Measurements from ENCODE around the gene CYB561A3.
A peak's percentile ranks its signal among the peaks of the same experiment; 100 is the strongest.
"Not testable (repeated sequence)": the region's sequence is repeated elsewhere in the genome, so short reads cannot be mapped to it uniquely, and the experiment has no call there.

The CYB561A3 gene, protein sequence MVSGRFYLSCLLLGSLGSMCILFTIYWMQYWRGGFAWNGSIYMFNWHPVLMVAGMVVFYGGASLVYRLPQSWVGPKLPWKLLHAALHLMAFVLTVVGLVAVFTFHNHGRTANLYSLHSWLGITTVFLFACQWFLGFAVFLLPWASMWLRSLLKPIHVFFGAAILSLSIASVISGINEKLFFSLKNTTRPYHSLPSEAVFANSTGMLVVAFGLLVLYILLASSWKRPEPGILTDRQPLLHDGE

DNA sequence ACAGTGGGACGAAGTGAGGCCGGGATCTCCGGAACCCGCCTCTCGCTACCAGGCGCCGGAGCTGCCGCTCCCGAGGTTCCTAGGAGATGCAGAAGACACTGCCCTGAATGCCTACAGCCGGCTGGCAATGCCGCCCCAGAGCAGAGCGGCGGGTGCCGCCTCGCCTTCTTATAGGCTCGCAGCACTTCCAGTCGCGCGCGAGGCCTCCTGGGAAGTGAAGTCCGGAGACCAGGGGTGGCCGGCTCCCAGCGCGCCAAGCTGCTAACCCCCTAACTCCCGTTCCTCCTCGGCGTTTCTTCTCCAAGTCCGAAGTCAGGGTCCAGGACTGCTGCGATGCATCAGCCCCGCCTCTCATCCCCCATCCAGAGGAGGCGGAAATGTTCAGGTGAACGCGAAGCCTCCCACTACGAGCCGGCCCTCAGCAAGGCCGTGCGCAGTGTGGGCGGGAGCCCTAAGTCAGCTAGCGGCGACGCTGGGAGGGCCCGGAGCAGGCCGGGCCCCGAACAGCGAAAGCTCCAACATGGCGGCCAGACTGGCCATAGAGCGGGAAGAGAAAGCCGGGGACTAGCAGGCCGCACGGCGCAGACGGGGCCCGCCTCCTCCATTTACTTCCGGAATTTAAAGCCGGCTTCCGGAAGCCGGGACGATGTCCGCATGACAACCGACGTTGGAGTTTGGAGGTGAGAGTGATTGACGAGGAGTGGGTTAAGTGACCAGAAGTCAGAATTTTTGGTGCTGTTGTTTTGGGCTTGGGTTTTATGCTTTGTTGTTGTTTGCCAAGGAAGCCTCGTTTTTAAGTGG lies at the start of gene CYB561A3, which contains the start of gene TMEM138:
TSS of gene CYB561A3 (minus strand) at position 142 of the 801 bp plus-strand sequence. CDS start 5,169 bp downstream, outside the sequence.
TSS of gene TMEM138 (plus strand) at position 634 of the 801 bp plus-strand sequence. CDS start 2,017 bp downstream, outside the sequence.
- TF ChIP-seq POLR2A (IDR thresholded peaks at IDR 0.05; ENCODE audit: low read length) (peak; percentile 98), GATA1 (IDR thresholded peaks at IDR 0.05; ENCODE audit: low read depth, low read length) (no peak)
- DNase-seq, result peak; percentile 95 to 96

DNA sequence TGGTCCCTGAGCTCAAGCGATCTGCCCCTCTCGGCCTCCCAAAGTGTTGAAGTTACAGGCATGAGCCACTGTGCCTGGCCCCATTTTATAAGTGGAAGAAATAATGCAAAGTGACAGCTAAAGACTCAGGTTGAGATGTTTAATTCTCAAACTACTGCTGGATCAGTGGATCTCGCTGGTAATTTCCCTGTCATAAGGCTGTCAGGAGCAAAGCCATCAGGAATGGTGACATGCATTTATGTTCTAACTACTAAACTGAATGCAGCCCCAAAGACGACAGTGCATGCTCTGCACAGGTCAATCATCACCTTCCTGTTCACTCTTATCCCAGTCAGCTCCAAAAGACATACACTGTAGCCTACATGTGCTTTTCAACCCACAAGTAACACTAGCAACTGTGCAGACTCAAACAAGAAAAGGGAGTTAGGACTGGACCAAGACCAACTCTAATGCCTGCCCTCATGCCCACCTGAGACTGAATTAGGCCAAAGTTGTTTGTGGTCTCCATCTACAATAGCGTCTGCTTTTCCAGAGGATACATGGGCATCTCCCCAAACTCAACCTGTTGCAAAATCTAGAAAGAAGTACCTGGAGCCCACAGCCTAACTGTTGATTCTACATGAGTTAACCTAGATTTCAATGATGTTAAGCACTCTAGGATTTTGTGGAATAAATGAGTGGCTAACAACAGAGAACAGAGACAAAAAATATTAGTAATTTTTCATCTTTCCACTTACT lies 45.5 kb upstream of the CYB561A3 start:
- no peak for TF ChIP-seq GATA1 (IDR thresholded peaks at IDR 0.05; ENCODE audit: low read depth, low read length)
- DNase-seq, result no peak

DNA sequence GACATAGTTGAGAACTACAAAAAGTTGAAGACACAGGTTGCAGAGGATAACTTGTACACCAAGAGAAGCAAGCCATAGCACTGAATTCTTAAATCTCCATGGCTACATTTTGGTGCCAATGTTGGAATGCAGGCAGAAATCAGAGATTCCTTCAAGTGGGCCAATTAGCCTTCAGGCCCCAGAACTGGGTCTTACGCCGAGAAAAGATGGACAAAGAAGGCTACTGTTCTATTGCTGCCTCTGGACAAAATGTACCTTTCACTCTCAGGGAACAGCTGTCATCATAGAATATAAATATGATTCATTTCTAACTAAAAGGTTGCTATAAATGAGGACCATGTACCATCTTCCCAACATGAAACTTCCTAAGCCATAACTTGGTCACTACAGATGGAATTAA lies 44.4 kb upstream of the CYB561A3 start:
- no peak for DNase-seq
- no peak for TF ChIP-seq POLR2A (IDR thresholded peaks at IDR 0.05; ENCODE audit: low read length)
- no peak for TF ChIP-seq GATA1 (IDR thresholded peaks at IDR 0.05; ENCODE audit: low read depth, low read length)

DNA sequence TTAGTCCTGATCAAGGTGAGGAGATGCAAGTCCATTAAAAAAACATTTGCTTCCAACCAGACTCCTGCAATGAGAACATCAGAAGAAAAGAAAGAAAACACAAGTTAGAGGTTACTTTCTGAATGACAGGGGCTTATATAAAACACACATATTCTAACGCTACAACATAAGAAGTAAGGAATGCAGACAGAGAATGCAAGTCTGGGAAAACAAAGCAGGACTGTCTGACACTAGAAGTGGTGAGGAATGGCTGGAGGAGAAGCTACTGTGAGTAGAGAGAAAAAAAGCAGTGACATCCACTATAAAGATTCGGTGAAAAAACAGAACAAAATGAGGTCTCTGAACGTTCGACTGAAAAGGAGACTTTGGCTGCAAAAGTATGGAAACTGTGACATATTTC lies 43.0 kb upstream of the CYB561A3 start:
- no peak for DNase-seq
- TF ChIP-seq GATA1 (IDR thresholded peaks at IDR 0.05; ENCODE audit: low read depth, low read length) (no peak), POLR2A (IDR thresholded peaks at IDR 0.05; ENCODE audit: low read length) (no peak)

DNA sequence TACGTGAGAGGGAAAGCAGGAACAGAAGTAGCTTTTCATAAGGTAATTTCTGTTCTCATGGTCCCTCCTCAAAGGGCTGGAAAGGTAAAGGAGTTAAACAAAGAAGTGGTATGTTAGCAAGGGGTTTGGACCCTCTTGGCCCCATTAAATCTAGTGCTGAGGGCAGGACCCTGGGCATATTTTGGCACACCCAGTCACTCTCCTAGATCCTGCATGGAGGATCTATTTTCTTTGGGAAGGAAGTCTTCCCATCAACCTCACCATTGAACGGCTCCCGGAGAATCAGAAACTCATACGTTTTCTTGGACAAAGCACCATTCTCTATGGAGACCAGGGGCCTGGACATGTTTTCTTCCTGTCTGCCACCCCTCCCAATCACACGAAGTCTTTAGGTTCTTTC lies 42.4 kb upstream of the CYB561A3 start:
- no peak for TF ChIP-seq GATA1 (IDR thresholded peaks at IDR 0.05; ENCODE audit: low read depth, low read length)
- TF ChIP-seq POLR2A (IDR thresholded peaks at IDR 0.05; ENCODE audit: low read length), result no peak
- no peak for DNase-seq

DNA sequence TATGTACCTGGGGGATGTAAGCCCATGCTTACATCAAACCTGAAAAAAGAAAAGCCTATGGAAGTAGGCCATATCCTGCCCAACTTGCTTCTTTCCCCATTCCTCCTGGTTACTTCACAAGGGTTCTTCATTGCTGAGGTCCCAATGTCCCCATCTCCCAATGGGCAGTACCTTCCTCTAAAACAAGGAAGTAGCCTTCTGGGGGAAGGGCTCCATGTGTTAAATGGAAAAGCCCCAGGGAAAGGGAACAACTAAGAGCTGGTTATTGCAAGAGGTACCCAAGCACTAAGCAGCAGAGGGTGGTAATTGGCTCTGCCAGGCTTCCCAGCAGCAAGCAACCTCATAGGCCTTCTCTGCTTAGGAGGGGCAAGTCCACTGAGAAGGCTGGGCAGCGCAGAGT lies 42.0 kb upstream of the CYB561A3 start:
- TF ChIP-seq POLR2A (IDR thresholded peaks at IDR 0.05; ENCODE audit: low read length) (no peak), GATA1 (IDR thresholded peaks at IDR 0.05; ENCODE audit: low read depth, low read length) (no peak)
- no peak for DNase-seq

DNA sequence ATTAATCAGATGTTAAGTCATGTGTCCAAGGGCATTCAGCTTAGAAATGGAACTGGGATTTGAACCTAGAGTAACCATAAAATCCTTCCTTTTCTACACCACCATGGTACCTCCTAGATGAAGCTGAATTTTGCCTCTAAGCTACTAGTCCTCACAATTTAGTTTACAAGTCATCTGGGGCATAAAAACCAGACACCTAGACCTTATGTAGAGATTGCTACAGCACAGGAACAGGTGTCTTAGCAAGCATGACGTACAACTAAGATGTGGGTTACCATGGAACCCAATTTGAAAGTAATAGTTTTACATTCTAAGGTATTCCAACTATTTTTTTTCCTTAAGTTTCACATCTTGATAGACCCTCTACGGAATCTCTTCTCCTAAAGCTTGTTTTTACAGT lies 39.9 kb upstream of the CYB561A3 start:
- TF ChIP-seq POLR2A (IDR thresholded peaks at IDR 0.05; ENCODE audit: low read length) (no peak), GATA1 (IDR thresholded peaks at IDR 0.05; ENCODE audit: low read depth, low read length) (no peak)
- no peak for DNase-seq

DNA sequence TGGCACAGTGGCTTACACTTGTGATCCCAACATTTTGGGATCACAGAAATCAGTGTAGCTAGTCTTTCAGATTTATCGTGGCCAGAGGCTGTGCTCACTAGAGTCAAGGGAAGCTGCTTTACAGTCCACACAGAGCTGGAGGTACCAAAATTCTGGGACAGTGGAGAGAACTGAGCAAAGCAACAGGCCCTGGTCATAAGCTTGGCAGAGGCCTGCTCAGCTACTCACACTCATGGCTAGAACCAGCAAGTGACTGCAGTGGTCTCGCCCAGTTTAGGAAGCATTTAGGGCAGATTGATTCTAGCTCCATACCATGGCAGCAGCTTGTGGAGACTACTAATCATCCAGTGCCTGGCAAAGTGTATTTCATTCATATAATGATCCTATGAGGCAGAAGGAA lies 39.5 kb upstream of the CYB561A3 start:
- no peak for DNase-seq
- TF ChIP-seq GATA1 (IDR thresholded peaks at IDR 0.05; ENCODE audit: low read depth, low read length) (no peak), POLR2A (IDR thresholded peaks at IDR 0.05; ENCODE audit: low read length) (no peak)

DNA sequence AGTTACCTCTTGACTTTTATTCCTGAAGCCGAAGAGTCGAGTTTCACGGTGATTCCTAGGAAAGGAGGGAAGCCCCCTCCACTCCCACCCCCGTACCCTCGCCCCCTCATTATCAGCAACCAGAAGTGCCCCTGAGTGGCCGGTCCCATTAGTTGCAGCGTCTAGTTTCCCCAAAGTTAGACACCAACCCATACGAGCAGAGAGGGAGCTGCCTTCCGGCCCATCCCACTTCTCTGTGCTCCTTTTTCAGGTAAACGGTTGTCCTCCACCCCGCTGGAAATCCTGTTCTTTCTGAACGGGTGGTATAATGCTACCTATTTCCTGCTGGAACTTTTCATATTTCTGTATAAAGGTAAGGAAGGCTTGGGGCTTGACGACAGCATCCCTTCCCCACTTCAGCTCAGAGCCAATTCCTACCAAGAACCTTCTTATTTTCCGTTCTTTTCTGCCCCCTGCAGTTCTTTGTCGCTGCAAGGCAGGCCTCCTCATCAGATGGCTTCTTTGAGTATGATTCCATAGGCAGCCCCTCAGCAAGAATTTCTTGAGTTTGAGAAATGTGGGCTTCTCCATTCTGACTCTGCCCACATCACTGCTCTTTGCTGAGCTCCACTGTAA lies 31.4 kb upstream of the CYB561A3 start:
- peak; percentile 50 to 57 for DNase-seq
- no peak for TF ChIP-seq GATA1 (IDR thresholded peaks at IDR 0.05; ENCODE audit: low read depth, low read length)
- TF ChIP-seq POLR2A (IDR thresholded peaks at IDR 0.05; ENCODE audit: low read length), result no peak

DNA sequence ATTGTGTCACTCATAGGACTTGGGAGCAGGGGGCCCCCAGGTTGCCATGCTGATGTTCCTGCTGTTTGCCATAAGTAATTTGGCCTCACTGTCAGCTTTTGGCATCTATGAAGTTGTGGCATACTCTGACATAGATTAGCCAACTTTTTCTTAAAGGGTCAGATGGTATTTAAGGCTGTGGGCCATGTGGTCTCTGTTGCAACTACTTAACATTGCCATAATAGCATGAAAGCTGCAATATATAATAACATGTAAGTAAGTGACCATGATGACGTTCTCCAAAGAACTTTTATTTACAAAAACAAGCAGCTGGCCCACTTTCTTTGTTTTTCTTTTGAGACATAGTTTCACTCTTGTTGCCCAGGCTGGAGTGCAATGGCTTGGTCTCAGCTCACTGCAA lies 28.5 kb upstream of the CYB561A3 start:
- no peak for DNase-seq
- no peak for TF ChIP-seq GATA1 (IDR thresholded peaks at IDR 0.05; ENCODE audit: low read depth, low read length)
- no peak for TF ChIP-seq POLR2A (IDR thresholded peaks at IDR 0.05; ENCODE audit: low read length)

DNA sequence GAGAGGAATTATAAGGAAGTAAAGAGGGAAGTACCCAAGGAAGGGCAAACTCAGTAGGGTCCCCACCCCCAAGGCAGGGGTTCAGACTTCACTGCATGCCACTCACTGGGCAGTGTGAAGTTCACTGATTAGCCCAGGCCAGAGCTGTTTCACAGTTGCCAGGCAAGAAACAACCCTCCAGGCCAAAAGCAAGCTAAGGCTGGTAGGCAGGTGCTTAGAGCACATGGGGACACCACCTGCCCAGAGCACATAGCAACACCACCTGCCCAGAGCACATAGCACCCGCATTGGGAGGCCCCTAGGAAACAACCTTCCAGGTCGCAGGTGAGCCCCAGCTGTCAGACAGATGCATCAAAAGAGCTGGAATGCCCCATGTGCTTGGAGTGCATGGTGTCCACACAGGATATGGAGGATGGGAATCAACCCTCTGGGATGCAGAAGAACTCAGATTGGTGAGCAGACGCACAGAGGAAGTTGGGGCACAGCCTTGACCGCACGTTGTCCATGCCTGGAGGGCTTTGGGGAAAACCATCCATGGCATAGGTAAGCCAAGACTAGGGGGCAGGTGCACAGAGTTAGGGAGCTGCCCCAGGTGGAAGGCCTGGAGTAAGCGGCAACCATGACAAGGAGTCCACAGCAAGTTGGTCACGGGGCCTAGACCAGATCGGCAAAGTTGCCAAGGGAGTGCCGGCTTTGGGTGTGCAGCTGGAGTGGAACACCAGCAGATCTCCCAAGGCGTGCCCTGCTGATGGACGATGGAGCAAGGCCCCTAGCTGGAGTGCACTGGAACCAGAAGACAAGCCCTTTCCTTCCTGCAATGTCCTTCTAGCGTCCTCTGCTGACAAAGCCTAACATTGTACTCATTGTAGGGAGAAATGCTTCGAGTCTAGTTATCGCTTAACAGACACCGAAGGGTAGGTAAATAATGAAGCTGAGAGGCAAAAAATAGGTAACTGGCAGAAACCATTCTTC lies 22.9 kb upstream of the CYB561A3 start:
- peak; percentile 48 to 55 for DNase-seq
- TF ChIP-seq POLR2A (IDR thresholded peaks at IDR 0.05; ENCODE audit: low read length), result peak; percentile 17
- TF ChIP-seq GATA1 (IDR thresholded peaks at IDR 0.05; ENCODE audit: low read depth, low read length), result no peak

DNA sequence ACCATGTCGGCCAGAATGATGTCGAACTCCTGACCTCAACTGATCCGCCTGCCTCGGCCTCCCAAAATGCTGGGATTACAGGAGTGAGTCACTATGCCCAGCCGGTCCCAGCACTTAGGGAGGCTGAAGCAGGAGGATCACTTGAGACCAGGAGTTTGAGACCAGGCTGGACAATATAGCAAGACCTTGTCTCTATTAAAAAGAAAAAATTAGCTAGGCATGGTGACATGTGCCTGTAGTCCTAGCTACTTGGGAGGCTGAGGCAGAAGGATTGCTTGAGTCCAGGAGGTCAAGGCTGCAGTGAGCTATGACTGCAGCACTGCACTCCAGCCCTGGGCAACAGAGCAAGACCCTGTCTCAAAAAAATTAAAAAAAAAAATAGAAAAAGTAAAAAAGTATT lies 22.2 kb upstream of the CYB561A3 start:
- DNase-seq, result not testable (repeated sequence)

DNA sequence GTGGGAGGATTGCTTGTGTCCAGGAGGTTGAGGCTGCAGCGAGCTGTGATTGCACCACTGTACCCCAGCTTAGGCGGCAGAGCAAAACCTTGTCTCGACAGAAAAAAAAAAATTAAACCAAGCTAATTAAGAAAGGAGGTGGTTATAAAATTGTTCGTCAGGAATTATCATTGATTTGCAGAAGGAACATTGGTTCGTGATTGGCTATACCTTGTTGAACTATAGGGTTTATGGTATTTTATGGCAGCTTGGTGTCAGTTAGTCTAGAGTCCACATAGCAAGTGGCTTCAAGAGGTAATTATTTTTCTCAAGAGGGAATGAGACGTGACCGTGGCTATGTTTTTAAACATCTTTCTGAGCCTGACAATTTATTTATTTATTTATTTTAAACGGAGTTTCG lies 19.2 kb upstream of the CYB561A3 start:
- TF ChIP-seq POLR2A (IDR thresholded peaks at IDR 0.05; ENCODE audit: low read length) (no peak), GATA1 (IDR thresholded peaks at IDR 0.05; ENCODE audit: low read depth, low read length) (no peak)

More for the DNA sequence above, 19.2 kb upstream of the CYB561A3 start:
- DNase-seq, result no peak

Data from erythroblast (primary cell).